ENCODE results near the gene P2RX6. TPM values are rescaled to one million over a fixed set of nuclear protein-coding genes. Genes with fewer than 3 reads are reported as not detected.
A peak's percentile ranks its signal among the peaks of the same experiment; 100 is the strongest.
"Not testable (repeated sequence)": the region's sequence is repeated elsewhere in the genome, so short reads cannot be mapped to it uniquely, and the experiment has no call there.

Gene P2RX6
- total and polyA plus RNA-seq, 7 donors = 11.3 to 47.7 (median 32.8) TPM

DNA sequence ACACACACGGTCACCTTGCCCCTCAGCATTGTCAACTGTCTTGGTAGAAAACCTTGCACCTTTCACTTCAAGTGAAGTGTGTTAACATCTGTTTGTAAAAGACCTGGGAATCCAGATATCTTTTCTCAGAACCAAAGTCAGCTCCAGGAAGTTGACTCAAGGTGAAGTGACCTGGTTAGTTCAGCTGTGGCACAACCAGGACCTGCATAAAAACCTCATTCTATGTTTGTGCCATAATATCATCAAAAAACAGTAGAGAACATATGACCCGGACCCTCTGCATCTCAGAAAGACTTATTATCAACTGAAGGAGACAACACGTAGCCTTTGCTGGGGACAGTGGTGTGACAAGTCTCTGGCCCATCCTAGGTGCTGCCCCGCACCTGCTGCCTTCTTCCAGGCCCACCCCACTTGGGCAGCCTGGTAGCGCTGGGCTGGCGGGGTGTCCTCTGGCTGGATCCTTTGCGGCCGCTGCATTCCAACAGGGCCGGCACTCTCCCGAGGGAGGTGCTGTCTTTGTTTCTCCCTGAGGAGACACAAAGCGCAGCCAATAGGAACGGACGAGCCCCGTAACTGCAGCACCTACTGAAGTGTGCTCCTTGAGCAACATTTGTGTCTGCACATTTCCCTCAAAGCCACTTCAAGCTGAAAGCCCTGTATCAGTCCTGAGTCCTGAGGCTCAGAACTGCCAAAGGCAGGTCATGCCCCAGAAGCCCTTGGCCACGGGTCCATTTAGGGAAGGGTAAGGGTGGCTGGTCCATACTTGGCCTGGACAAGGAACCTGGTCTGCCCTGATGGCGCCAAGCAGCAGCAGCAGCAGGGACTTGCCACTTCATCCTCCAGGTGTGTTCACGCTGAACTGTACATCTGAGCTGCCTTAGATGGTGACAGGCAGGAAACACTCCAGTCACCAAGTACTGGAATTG is 56.0 kb downstream of the P2RX6 start:
- 76 to 88% (median 79%) methylated on average over 17 of the region's 17 CpGs for WGBS, 3 donors
- Histone ChIP-seq H3K9me3 (no peaks in the 10 kb centered on the region), H3K4me1 (no peaks in the 10 kb centered on the region), H3K36me3 (ENCODE audit: insufficient read depth in 1 of 2, low read depth in 1 of 2) (no peaks in the 10 kb centered on the region), H3K4me3 (no peak overlapping the region), H3K27ac (no peak overlapping the region), H3K27me3 (ENCODE audit: insufficient read depth in 3 of 3, low read length in 2 of 3) (no peaks in the 10 kb centered on the region)
- intact Hi-C loops (cut with DNase I) = loop anchor here in 1 of 2 donors (10.0 kb wide), 1 partner anchor 186 kb away; no protein-coding TSS in a partner anchor
- TF ChIP-seq CTCF (IDR thresholded peaks at IDR 0.05) = no peak
- DNase-seq (no peak), ATAC-seq (no peak)

- H3K4me3 ChIP-seq; H3K4me1 ChIP-seq; H3K27ac ChIP-seq; ATAC-seq; H3K9me3 ChIP-seq; H3K36me3 ChIP-seq (ENCODE audit: insufficient read depth in 1 of 2, low read depth in 1 of 2); H3K27me3 ChIP-seq (ENCODE audit: insufficient read depth in 3 of 3, low read length in 2 of 3); DNase-seq: not testable (repeated sequence)
- intact Hi-C loops (cut with DNase I) = loop anchor here in 1 of 2 donors (10.0 kb wide), 1 partner anchor 187 kb away; no protein-coding TSS in a partner anchor
- WGBS, 3 donors = 77 to 78% (median 78%) methylated on average over 8 of the region's 8 CpGs
These were observed 56.8 kb downstream of the P2RX6 start for GRCh38 chr22:21071796-21072195.

DNA sequence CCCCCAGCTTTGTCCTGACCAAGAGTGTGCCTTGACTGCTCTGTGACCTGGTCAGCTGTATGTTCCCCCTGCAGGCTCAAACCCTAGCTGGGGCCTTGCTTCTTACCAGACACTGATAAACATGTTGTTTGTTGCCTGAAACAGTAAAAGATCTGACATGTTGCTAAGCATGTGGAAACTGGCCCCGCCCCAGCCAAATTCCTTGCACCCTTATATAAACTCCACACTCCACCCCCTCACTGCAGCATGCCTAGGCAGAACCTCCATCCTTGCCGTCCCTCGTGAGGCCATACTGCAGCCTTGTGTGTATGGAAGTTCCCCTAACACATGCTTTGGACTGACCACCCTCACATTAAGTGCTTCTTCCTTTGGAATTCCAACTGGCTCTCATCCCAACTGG is 58.1 kb downstream of the P2RX6 start:
- 70 to 84% (median 81%) methylated on average over 3 of the region's 3 CpGs for WGBS, 3 donors
- no peaks in the 10 kb centered on the region for H3K36me3 ChIP-seq (ENCODE audit: insufficient read depth in 1 of 2, low read depth in 1 of 2)
- H3K27ac ChIP-seq = no peak overlapping the region
- no peaks in the 10 kb centered on the region for H3K9me3 ChIP-seq
- H3K4me1 ChIP-seq = no peaks in the 10 kb centered on the region
- ATAC-seq = no peak
- intact Hi-C loops (cut with DNase I) = loop anchor here in 1 of 2 donors (10.0 kb wide), 1 partner anchor 188 kb away; no protein-coding TSS in a partner anchor
- TF ChIP-seq CTCF (IDR thresholded peaks at IDR 0.05) = no peak
- no peak overlapping the region for H3K4me3 ChIP-seq
- no peak for DNase-seq
- peaks cover 0 to 2% (median 0%) of the 10 kb centered on the region in 3 donors for H3K27me3 ChIP-seq (ENCODE audit: insufficient read depth in 3 of 3, low read length in 2 of 3)

DNA sequence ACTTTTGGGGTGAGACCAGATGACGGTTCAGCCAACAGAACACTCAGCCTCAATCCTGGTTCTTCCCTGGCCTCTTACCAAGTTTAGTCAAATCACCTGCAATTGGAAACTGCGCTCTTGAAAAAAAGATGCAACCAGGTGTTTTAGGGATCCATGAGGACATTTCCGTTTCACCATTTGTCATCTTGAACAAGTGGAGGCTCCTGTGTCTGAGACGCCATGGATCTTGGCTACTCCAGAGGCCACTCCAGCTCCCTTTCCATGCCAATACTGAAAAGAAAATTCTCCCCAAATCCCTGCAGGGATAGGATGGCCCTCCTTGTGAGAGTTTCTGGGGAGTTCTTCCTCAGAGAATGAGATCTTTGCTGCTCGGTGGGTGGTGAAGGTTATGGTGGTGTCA is 58.5 kb downstream of the P2RX6 start:
- DNase-seq (no peak), ATAC-seq (no peak)
- no peak for TF ChIP-seq CTCF (IDR thresholded peaks at IDR 0.05)
- H3K4me1 ChIP-seq = no peaks in the 10 kb centered on the region
- no peak overlapping the region for H3K4me3 ChIP-seq
- H3K27ac ChIP-seq = no peak overlapping the region
- intact Hi-C loops (cut with DNase I) = loop anchor here in 1 of 2 donors (10.0 kb wide), 1 partner anchor 189 kb away; no protein-coding TSS in a partner anchor
- H3K36me3 ChIP-seq (ENCODE audit: insufficient read depth in 1 of 2, low read depth in 1 of 2) = no peaks in the 10 kb centered on the region
- no peaks in the 10 kb centered on the region for H3K9me3 ChIP-seq
- peaks cover 0 to 2% (median 0%) of the 10 kb centered on the region in 3 donors for H3K27me3 ChIP-seq (ENCODE audit: insufficient read depth in 3 of 3, low read length in 2 of 3)
- WGBS, 3 donors = 78 to 85% (median 82%) methylated on average over 5 of the region's 5 CpGs

DNA sequence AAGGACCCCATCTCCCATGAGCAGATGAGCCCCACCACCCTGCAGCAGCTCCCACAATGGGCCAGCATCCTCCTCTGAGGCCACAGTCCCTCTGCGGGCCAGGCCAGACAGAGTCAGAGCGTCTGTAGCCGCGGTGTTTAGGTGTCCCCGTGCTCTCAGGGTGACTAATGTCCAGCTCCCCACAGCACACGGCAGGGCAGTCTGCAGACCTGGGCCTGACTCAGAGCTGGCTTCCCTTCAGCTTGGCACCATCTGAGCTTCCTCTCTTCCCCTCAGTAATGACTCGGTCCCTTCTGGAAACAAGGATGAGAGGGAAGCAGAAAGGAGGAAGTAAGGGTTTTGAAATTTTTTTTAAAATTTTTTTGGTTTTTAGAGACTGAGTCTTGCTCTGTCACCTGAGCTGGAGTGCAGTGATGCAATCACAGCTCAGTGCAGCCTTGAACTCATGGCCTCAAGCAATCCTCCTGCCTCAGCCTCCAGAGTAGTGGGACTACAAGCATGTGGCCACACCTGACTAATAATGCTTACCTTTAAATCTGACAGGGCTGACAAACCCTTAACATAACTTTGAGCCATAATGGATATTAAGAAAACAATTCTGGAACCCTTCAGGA is 59.2 kb downstream of the P2RX6 start:
- Histone ChIP-seq H3K27ac (no peak overlapping the region), H3K36me3 (ENCODE audit: insufficient read depth in 1 of 2, low read depth in 1 of 2) (no peaks in the 10 kb centered on the region), H3K27me3 (ENCODE audit: insufficient read depth in 3 of 3, low read length in 2 of 3) (peaks cover 0 to 2% (median 0%) of the 10 kb centered on the region in 3 donors), H3K4me1 (no peaks in the 10 kb centered on the region), H3K9me3 (no peaks in the 10 kb centered on the region), H3K4me3 (no peak overlapping the region)
- intact Hi-C loops (cut with DNase I) = loop anchor here in 1 of 2 donors (10.0 kb wide), 1 partner anchor 189 kb away; no protein-coding TSS in a partner anchor
- no peak for TF ChIP-seq CTCF (IDR thresholded peaks at IDR 0.05)
- 43 to 51% (median 45%) methylated on average over 7 of the region's 7 CpGs for WGBS, 3 donors
- peak in 1 of 4 donors; percentile 47 for ATAC-seq
- DNase-seq = peak in 1 of 2 donors; percentile 34
